ENCODE data around the gene PSENEN.

DNA sequence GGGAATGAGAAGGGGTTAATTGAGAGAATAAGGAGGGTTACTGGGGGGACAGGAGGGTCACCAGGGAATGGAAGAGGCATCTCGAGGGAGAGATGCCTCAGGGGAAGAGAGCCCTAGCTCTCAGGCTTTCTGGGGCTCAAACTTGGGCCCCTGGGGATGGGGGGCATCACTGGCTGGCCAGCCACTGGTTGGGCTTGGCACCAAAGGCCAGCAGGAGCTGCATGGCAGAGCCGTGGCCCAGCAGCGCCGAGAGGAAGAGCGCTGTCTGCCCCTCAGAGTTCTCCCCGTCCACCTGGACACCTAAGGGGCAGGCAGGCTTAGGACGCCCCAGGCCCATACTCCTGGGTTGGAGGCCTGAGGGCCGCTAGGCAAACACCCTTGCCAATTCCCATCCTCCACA lies 47.4 kb downstream of the PSENEN start:
- TF ChIP-seq REPIN1 (tag by site-specific recombination; IDR thresholded peaks at IDR 0.05; ENCODE audit: low read depth) (no peak), MEIS1 (CRISPR knock-in tag; IDR thresholded peaks at IDR 0.05; ENCODE audit: borderline replicate concordance) (no peak), ZNF514 (tag by site-specific recombination; IDR thresholded peaks at IDR 0.05) (no peak), ZBTB21 (tag by site-specific recombination; IDR thresholded peaks at IDR 0.05) (no peak), ZNF777 (tag by site-specific recombination; IDR thresholded peaks at IDR 0.05; ENCODE audit: borderline replicate concordance) (no peak), ZNF670 (tag by site-specific recombination; IDR thresholded peaks at IDR 0.05; ENCODE audit: low read depth) (no peak), ZNF423 (tag by site-specific recombination; IDR thresholded peaks at IDR 0.05) (no peak)
- TF ChIP-seq, protein P1, sequence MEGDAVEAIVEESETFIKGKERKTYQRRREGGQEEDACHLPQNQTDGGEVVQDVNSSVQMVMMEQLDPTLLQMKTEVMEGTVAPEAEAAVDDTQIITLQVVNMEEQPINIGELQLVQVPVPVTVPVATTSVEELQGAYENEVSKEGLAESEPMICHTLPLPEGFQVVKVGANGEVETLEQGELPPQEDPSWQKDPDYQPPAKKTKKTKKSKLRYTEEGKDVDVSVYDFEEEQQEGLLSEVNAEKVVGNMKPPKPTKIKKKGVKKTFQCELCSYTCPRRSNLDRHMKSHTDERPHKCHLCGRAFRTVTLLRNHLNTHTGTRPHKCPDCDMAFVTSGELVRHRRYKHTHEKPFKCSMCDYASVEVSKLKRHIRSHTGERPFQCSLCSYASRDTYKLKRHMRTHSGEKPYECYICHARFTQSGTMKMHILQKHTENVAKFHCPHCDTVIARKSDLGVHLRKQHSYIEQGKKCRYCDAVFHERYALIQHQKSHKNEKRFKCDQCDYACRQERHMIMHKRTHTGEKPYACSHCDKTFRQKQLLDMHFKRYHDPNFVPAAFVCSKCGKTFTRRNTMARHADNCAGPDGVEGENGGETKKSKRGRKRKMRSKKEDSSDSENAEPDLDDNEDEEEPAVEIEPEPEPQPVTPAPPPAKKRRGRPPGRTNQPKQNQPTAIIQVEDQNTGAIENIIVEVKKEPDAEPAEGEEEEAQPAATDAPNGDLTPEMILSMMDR (tag by site-specific recombination; IDR thresholded peaks at IDR 0.05): no peak
- TF ChIP-seq, protein P2, sequence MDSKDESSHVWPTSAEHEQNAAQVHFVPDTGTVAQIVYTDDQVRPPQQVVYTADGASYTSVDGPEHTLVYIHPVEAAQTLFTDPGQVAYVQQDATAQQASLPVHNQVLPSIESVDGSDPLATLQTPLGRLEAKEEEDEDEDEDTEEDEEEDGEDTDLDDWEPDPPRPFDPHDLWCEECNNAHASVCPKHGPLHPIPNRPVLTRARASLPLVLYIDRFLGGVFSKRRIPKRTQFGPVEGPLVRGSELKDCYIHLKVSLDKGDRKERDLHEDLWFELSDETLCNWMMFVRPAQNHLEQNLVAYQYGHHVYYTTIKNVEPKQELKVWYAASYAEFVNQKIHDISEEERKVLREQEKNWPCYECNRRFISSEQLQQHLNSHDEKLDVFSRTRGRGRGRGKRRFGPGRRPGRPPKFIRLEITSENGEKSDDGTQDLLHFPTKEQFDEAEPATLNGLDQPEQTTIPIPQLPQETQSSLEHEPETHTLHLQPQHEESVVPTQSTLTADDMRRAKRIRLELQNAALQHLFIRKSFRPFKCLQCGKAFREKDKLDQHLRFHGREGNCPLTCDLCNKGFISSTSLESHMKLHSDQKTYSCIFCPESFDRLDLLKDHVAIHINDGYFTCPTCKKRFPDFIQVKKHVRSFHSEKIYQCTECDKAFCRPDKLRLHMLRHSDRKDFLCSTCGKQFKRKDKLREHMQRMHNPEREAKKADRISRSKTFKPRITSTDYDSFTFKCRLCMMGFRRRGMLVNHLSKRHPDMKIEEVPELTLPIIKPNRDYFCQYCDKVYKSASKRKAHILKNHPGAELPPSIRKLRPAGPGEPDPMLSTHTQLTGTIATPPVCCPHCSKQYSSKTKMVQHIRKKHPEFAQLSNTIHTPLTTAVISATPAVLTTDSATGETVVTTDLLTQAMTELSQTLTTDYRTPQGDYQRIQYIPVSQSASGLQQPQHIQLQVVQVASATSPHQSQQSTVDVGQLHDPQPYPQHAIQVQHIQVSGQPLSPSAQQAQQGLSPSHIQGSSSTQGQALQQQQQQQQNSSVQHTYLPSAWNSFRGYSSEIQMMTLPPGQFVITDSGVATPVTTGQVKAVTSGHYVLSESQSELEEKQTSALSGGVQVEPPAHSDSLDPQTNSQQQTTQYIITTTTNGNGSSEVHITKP (tag by site-specific recombination; IDR thresholded peaks at IDR 0.05): no peak
